GM18867 (cell line): ENCODE data around the gene PHF21B.
"Not testable (repeated sequence)": the region's sequence is repeated elsewhere in the genome, so short reads cannot be mapped to it uniquely, and the experiment has no call there.

Experiments
- ATAC-seq: cut with Tn5 transposase; IDR thresholded peaks from one replicate; pipeline ENCODE4 v1.9.1; 2021; ENCODE audit warnings: mild to moderate bottlenecking, moderate library complexity; ENCODE audit not compliant: unreplicated experiment

The PHF21B gene

DNA sequence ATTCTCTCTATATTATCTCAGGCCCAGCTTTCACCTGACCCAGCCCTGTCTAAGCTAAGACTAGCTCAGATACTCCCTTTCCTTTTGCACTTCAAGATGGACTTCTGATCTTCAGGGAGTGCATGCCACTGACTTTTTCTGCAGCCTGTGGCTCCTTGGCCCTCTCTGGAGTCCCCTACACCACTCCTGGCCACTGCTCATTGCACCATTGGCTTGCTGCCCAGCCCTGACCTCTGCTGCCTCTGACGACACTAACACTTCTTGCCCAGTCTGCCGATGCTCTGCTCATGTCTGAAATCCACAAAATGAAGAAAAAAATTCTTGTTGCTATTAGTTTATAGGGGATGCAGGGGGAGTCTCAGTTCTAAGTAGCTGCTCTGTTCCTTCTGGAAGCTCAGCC is 106.6 kb downstream of the PHF21B start:
- not testable (repeated sequence) for ATAC-seq

DNA sequence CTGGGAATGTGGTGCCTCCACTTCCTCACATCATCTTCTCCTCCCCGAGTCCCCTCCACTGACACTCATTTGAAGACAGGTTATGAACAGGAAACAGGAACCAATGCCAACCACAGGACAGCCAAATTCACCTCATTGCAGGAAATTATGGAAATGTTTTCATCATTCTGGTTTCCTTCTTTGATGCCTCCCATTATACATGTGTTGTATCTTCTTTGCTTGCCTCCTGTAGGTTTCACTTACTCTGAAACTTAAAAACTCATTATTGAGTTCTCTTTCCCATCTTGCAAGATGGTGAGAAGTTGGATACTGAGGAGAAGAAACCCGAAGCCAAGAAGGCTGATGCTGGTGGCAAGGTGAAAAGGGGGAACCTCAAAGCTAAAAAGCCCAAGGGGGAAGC is 108.5 kb downstream of the PHF21B start:
- no peak for ATAC-seq

DNA sequence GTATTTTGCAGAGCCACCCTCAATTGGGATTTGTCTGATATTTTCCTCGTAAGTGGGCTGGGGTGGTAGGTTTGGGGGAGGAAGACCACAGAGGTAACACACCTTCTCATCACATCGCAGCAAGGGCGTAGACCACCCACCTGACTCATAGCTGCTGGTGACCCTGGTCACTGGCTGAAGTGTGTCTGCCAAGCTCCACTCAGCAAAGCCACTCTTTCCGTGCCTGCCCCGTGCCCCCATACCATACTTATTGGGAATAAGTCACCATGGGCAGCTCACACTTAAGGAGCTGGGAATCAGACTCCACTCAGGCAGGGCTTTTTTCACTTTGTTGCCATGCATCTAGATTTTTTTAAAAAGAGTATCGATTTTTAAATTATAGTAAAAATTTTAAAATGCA is 111.6 kb downstream of the PHF21B start:
- no peak for ATAC-seq

DNA sequence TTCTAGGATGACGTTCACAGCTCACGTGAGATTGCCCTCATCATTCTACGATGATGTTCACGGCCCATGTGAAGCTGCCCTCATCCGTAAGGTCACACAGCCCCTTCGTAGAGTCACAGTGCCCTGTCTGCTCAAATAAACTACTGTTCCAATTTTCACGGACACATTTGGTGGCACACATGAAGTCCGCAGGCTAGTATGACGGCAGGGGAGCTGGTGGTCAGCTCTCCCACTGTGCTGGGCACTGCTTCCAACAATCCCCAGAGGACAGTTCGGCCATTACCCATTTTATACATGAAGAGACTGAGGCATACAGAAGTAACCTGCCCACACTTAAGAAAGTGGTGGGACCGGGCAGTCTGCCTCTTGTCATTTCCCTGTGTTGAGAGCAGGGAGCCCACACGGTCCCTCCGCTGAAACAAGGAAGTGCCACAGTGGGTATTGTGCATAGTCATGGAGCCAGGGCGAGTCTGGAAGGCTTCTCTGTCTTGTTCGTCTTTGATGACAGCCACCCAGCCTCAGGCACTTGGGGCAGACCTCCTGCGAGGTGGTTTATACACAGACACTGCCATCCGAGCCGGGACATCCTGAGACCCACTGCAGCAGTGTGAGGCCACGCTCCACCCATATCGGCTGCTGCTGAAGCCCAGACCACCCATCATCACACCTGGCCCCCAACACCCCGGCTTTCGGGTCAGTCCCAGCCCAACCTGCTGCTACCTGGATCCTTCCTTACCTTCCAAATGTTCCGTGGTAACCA is 114.3 kb downstream of the PHF21B start:
- ATAC-seq, result no peak

DNA sequence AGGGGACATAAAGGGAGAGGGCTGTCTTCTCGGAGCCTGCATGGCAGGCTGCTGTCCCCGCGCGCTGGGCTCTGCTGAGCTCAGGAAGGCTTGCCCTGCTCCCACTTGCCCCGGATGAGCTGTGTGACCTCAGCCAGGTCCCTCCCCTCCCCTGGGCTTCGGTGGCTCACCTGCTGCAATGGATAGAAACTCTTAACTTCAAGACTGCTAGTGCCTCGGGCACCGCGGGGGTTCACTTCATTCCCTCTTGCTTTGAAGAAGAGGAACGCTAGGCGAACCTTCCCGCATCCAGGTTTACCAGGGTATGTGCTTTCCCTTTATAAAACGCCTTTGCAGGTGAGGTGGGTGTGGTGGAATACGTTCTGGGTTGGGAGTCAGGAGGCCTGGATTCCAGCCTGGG is 115.0 kb downstream of the PHF21B start:
- no peak for ATAC-seq

DNA sequence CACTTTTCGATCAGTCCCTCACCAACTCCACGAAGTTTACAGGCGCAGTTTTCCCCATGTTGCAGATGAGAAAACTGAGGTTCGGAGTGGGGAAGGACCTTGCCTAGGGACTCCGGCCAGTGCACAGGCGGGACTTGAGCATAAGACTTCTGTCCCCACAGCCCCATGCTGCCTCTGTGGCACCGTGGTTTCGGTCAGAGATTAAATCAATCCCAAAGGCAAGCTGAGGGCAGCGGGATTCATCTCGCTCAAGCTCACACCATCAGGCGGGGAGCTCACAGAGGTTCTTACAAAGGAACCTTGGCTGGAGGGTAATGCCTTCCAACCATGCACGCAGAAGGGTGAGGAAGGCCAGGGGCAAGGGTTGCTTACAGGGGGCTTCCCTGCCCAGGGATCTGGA is 115.5 kb downstream of the PHF21B start:
- no peak for ATAC-seq

DNA sequence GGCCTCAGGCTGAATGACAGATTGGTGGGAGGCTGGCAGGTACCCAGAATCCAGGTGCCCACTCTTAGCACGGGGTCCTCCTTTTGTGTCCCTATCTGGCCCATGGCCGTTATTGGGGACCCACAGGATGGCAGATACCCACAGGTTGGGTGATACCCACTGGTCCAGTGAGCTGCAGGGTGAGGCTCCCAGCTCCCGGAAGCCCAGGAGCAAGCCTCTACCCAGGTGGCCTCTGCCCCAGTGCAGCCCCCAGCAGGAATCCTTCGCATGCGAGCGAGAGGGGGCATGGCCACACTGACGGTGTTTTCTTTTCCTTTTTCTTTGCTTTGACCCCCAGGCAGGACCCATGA is 116.1 kb downstream of the PHF21B start:
- ATAC-seq, result no peak

DNA sequence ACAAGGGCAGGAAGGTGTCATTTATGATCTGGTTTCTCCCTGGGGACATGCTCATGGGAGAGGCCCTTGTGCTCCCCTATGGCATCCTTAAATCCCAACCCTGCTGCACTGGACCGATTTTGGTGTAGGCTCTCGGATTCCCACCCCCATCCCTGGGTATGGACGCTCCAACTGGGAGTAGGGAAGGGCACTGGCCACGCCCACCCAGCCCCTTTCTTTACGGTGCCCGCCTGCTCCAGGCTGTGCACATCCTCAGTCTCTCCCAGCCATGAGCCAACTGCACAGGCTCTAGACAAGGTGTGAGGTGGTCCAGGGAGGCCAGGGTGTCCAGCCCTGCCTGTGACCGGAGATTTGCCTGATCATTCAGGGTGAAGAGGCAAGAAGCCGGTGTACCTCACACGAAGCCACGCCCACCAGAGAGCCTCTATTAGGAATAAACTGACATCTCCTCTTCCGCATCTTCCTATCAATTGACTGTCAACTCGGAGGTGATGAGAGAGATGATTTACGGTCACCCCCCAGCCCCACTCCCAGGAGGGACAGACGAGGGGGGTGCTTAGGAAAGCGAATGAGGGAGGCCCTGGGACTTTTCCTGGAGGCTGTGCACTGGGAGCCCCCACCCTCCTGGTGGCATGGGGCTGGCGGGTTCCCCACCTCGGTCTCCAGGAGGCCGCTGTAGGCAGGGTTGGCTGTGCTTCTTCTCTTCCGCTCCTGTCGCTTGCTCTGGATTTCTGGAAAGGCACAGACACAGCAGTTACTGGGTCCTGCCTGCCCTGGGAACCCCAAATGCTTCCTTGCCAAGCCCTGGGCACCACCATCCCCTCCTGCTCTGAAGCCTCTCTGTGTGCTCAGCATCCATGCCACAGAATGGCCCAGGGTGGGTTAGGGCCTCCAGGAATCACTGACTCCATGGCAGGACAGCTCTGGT is 116.7 kb downstream of the PHF21B start:
- no peak for ATAC-seq

DNA sequence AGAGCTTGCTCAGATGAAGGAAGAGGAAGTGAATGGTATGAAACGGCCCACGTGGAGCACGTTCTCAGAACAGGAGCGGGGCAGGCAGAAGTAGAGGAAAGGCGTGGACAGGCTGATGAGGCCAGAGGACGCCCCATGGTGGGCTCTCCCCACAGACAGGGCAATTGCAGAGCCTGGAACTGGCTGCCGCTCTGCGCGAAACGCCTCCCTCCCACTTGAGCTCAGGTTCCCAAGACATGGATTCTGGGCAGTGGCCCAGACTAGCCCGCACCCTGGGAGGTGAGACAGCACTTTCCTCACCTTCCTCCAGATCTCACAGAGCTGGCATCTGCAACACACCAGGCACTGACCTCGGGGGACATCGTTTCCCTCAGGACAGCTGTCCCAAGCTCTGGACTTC is 117.6 kb downstream of the PHF21B start:
- ATAC-seq, result no peak

DNA sequence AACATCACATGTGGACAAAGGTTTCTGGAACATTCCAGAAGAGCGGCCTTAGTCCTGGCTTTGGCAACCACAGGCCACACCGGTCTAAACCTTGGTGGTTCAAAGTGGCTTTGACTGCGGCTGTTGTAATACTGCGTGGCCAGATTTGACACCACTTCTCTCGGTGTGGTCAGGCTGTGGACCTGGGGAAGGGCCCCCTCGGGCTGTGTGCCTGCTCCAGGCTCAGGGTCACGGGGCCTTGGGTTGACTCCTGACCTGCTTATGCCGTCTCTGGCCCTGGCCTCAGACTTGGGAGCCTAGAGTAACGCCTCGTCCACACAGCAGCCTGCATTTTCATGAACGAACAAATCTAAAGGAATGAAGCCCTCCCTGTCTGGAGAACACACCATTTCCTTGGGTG is 118.0 kb downstream of the PHF21B start:
- ATAC-seq, result no peak

DNA sequence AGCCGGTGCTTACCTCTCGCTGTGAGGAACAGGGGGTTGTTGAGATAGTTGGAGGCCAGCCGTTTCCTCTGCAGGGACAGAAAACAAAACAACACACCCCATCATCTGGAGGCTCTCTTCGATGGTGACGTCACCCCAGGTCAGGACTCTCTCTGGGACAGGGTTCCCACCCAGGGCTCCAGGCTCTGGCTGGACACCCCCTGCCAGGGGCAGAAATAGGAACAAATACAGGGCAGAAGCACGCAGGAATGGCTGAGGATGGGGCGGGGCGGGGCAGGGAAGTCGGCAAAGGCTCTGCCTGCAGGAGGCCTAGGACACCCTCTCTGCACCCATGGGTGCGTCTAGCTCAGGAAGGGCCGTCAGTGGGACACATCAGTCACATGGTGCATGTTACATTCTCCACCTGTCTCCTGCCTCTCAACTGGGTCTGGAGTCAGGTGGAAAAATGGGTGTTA is 118.5 kb downstream of the PHF21B start:
- ATAC-seq, result no peak

DNA sequence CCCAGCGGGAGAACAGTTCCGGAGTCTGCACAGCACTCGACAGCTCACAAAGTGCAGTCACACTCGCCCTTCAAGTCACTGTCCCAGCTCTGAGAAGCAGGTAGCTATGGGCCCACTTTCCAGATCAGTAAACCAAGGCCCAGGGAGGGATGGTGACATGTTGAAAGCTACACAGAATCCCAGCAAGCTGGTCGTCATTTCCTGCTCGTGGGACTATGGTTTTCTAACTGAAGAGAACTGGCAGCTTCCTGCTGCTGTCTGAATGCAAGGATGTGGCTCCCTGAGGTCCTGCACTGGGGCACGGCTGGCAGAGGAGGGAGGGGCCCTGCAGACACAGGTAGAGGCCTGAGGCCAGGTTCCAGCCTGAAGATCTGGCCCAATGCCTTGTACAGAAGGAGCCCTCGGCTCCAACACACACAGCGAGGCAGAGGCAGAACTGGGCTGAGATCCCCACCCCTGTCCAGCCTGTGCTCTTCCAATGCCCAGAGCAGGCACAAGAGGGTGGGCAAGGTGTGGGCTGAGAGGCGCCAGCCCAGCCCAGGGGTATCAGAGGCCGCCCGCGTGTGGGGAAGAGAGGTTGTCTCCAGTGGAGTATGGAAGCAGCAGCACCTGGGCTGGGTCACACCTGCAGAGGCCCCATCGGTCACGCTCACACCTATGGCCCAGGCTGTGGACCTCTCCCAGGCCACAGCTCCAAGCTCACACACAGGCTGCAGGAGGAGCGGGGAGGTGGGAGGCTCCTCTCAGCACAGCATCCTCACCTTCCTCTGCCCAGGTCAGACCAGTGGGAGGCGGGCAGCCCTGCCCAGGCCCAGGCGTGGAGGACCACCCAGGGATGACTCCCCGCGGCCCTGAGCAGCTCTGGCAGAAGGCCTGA is 119.2 kb downstream of the PHF21B start:
- no peak for ATAC-seq

DNA sequence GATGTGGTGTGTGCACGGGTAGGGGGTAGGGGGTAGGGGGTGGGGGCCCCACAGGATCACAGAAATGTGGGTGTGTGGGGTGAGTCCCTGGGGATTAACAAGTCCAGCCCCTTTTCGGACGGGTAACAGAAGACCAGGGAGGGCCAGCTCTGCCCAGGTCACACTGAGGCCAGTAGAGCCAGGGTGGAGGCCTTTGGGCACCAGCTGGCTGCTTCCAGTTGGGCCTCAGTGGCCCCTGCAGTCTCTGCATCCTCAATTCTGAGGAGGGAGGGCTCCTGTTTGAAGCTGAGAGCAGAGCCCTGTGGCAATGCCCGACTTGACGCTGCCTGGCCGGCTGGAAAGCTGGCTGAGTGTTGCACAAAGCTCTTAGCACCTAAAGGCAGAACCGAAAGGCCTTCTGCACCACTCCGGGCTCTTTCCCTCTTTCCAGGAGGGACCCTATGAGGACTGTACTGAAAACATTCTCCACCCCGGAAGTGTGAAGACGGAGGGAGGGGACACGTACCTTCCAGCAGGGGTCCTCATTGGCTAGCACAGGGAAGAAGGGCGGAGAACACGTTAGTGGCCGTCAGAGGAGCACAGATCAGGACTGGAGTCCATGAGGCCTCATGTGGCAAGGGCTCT is 120.4 kb downstream of the PHF21B start:
- ATAC-seq, result no peak

DNA sequence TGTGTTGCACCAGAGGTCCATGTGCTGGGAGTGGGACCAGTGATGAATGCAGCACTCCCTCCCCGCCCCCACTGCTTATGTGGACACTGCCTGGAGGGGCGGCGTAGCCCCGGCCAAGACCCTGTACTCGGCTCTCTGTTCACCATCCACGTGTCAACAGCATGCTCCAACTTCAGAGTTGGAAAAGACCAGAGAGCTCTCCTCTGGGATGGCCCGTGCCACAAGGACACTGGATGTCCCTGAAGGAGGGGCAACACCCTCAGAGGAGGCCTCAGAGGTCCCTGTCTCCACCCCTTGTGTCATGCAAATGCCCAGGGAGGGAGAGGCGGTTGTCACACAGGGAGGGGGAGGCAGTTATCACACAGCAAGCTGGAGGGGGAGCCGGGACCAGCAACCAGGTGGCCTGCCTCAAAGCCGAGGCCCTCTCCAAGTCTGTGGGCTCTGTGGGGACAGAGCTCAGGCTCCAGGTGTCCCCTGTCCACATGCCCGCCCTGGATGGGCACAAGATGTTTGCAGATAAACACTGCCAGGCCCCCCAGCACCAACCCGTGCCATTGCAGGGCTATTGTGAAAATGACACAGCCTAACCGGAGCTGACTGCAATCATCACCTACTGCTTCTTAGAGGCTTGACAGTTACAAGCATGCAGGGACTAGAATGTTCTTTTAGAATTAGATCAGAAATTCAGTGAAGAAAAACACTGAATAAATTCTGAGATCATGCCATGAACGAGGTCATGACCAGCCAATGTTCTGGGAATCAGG is 121.1 kb downstream of the PHF21B start:
- no peak for ATAC-seq

DNA sequence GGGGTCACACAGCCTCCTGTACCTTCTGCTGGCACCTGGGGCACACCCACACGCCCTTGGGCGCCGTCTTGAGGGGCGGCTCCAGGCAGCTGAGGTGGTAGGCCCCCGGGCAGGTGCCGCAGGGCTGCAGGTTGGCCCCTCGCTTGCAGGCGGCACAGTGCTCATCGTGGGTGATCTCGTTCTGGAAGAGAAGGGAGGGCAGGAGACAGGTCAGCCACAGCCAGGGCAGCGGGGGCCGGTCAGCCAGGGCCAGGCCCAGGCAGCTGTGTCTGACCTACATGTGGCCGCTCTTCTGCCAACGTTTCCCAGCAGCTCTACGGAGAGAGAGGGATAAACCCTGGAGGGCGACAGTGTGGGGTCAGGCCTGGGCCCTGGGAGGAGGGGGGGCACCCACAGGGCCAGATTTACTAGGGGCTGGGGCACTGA is 121.9 kb downstream of the PHF21B start:
- ATAC-seq, result no peak

DNA sequence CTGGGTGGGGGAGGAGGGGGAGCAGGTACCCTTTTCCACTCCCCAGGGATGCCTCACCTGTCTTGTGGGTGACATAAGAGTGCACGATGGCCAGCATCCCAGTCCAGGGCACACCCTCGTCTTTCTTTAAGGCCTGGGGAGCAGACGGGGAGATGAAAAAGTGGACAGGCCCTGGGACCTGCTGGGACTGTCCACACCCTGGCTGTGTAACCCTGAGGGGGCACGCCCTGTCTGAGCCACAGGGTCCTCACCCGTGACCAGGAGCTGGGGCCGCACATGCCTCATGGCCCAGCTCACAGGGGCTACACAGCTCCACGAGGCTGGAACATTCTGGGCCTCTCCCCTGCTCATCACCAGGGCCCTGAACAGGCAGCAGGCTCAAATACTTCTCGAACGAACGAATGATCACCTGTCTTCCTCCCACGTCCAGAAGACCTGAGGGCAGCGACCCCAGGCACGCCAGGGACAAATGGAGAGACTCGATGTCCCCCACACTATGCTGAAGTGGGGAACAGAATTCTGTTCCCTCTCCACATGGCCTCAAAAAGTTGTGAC is 123.9 kb downstream of the PHF21B start:
- ATAC-seq, result no peak

DNA sequence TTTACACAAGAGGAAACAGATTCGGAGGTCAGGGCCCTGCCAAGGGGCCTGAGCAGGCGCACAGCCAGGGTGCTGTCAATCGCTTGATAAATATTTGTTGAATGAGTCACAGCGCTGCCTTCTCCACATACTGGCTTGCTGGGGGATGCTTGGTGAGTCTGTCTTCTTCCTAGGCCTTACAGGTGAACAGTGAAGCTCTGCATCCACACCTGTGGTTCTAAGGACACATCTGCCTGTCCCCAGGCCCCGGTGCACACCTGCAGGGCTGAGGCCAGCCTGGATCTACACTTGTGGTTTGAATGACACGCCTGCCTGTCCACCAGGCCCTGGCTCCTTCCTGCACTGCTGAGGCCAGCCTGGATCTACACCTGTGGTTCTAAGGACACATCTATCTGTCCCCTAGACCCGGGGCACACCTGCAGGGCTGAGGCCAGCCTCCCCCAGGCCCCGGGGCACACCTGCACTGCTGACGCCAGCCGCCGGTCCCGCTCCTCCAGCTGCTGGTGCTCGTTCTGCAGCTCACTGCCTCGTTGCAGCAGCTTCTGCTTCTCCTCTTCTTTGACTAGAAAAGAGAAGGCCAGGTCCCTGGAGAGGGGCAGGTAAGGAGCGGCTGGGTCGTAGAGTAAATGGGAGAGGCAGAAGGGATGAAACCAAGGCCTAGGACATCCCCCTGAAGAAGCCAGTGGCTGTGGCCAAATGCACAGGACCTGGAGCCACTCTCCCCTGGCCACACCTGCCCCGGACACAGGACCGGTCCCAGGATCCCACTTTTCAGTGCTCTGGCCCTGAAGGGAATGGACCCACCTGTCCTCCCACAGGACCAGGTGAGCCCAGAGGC is 124.6 kb downstream of the PHF21B start:
- no peak for ATAC-seq

DNA sequence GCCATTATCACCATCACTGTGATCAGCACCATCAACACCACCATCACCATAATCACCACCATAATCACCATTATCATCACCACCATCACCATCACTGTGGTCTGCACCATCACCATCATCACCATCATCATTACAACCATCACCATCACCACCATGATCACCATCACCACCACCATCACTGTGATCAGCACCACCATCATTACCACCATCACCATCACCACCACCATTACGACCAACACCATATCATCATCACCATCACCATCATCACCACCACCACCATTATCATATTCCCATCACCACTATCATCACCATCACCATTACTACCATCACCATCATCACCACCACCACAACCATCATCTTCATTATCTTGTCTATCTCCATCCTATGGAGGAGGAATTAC is 125.2 kb downstream of the PHF21B start:
- no peak for ATAC-seq

DNA sequence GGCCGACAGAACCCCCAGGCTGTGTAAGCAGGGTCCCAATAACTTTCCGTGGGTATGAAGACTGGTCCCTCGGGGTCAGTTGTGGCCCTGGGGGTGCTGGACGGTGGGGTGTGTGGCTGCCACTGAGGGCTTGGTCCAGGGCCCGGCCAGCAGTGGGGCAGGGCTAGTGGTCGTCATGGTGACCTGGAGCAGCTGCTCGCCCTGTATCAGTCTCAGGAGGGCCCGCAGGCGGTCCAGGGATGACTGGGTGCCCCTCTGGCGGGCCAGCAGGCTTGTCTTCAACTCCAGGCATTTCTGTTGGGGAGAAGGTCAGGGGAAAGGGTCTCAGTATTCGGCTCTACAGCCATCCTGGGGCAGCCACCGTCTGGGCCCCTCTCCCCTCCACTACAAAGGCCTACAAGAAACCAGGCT is 126.8 kb downstream of the PHF21B start:
- no peak for ATAC-seq
